HL-60/S4 (cell line): ENCODE measurements around the gene CISD3.

ENCODE experiments used
- in situ Hi-C: fragments of 300-500 bp; cut with MboI; formaldehyde crosslinking; loops from 2 replicates; pipeline ENCODE4 v1.14.3; 2022; ENCODE audit warnings: low sequenced_read_pairs

CISD3 gene

DNA sequence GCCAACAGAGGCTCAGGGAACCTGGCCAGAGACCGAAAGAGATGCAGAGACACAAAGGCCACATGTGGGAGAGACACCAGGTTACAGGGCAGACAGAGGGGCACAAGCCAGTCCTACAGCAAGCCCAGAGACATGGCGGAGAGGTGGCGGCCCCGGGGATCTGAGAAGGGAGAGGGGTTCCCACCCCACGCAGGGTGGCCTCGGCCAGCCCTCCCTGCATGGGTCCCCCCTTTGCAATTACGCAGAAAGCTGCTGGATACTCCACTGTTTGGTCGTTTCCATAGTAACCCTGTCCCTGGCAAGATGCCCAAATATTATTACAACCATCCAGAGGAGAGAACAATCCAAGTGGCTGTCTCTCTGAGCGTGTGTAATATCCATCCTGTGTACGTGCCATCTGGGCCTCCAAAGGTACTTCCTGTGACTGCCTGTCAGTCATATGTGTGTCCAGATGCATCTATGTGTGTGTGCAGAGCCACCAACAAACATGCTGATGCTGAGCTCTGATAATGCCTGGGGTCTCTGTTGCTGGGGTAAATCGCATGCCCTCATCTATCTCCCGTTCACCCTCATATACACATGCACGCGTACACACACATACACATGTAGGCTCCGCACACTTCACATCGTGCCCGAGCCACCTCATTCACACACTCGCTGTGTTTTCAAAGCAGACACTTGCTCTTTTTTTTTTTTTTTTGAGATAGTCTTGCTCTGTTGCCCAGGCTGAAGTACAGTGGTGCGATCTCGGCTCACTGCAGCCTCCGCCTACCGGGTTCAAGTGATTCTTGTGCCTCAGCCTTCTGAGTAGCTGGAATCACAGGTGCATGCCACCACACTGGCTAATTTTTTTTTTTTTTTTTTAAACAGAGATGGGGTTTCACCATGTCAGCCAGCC is 12.5 kb downstream of the CISD3 start:
- in situ Hi-C loops = no loop called here

DNA sequence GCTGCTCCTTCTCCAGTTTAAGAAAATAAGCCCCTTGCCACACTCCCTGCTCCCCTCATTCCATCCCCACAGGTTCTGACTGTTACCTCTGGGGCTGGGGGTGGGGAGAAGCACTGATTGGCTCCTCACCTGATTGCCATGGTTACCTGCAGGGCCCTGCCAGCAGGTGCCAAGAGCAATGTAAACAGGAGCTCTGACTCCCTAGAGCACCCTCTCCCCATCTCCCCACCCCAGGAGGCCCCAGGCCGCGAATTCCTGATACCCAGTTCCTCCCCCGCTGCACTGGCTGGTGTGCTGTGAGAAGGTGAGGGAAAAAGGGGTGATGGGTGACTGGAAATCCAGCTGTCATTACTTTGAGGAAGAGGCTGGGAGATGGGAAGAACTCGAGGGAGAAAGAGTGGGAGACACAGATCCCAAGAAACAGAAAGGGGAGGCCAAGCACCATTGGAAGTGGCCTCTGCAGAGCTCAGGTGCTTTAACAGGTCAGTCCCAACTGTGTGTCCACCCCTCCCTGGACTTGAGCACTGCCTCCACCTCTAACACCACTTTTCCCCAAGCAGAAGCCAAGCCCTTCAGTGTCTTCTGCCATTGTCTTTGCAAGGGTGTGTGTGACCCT is 13.5 kb downstream of the CISD3 start:
- in situ Hi-C loops = no loop called here

DNA sequence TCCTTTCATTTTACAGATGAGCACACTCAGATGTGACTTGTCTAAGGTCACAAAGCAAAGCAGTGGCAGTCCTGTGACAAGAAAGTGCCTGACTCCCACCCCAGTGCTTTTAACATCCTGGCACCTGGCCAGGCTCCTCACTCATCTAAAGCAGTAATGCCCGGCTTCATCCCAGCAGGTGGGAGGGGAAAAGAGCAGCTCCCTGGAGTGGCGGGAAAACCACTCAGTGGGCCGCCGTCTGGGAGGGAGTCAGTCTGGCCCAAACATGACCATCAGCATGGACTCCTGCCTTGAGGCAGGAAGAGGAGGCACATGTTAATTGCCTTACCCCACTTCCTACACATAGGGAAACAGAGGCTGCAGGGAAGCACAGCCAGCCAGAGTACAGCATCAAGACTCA is 15.4 kb downstream of the CISD3 start:
- in situ Hi-C loops = no loop called here

GRCh38 chr17:38746004-38746848 is 16.1 kb downstream of the CISD3 start:
- in situ Hi-C loops = no loop called here

- in situ Hi-C loops = no loop called here
These were observed 16.8 kb downstream of the CISD3 start for GRCh38 chr17:38746849-38747462.

DNA sequence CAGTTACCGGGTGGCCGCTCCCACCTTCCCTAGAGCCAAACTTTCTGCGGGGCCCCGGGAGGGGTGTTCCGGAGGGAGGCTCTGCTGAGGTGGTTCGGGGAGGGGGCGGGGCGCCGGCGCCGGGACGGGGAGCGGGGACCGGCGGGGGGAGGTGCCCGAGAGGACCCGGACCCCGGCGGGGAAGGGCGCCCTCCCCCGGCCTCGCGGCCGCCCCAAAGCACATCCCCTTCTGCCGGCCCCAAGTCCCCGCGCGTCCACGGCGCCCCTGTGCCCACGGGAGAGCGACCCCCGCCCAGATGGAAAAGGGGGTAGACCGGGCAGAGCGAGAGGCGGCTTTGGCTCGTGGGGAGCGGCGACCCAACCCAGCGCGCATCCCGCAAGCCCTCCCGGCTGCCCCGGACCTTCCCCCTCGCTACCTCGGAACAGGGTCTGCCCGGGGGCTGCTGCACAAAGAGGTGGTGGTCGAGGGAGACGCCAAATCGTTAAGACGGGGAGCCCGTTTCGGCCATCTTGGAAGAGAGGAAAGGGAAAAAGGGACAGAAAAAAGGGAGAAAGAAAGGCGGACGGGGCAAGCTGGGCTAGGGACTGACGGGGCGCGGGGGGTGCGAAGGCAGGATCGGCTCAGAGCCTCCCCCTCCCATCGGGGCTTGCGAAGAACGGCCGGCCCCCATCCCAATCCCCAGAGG is 17.5 kb downstream of the CISD3 start:
- in situ Hi-C loops = no loop called here

GRCh38 chr17:38748149-38748891 is 18.2 kb downstream of the CISD3 start, which contains the start of gene PCGF2:
PCGF2 (minus strand) TSS chr17:38748336; CDS start chr17:38740402, 7,934 bp downstream.
- in situ Hi-C loops = no loop called here

DNA sequence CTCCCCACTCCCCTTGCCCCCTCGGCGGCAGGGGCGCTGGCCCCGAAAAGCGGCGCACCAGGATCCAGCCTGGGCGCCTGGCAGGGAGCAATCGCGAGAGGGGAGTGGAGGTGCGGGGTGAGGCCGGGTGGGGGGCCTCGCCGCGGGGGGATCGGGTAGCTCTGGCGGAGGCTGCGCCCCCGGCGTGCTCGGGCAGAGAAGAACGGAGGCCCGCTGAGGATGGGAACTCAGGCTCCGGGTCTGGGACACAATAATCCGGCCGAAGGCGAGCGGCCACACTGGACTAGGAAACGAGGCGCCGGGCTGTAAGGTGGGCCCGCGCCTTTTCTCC is 18.7 kb downstream of the CISD3 start:
- in situ Hi-C loops = no loop called here

GRCh38 chr17:38749223-38750043 is 19.3 kb downstream of the CISD3 start:
- in situ Hi-C loops = no loop called here

- in situ Hi-C loops = no loop called here
These were observed 19.8 kb downstream of the CISD3 start for GRCh38 chr17:38750044-38750311.

GRCh38 chr17:38750312-38751121 is 20.4 kb downstream of the CISD3 start:
- in situ Hi-C loops = no loop called here

GRCh38 chr17:38751144-38751807 is 21.1 kb downstream of the CISD3 start:
- in situ Hi-C loops = no loop called here

GRCh38 chr17:38751808-38752307 is 21.7 kb downstream of the CISD3 start:
- in situ Hi-C loops = no loop called here

DNA sequence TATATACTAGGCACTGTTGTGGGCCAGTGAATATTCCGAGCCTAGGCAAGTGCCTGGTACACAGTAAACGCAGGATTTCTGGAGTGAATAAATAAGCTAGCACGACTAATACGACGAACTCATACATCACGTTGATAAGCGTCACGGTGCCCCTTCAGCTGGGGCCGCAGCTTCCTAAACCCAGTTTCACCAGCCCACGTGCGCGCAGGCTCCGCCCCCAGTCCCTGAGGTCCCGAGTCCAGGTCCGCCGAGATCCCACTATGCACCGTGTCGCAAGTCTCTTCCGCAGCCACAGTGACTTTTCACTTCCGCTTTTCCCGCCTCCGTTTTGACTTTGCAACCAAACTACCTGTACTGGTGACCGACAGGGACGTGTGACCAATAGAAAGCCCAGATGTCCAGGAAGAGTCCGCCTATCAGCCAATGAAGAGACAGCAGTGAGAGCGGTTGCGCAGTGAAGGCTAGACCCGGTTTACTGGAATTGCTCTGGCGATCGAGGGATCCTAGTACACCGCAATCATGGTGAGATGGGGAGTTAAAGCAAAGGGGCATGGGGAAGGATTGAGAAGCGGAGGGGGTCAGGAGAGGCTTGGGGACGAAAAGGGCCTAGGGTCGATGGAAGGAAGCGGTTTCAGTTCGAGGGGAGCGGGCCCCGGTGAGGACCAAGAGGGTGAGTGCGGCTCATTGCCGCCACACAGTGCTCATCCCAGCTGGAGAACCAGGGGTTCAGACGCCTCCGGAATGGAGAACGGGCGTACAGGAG is 22.3 kb downstream of the CISD3 start, which contains the start of gene PSMB3:
TSS of gene PSMB3 (plus strand) at position 434 of the 763 bp plus-strand sequence. CDS start at position 520, 86 bp downstream.
- in situ Hi-C loops = no loop called here

- in situ Hi-C loops = no loop called here
These were observed 22.9 kb downstream of the CISD3 start for GRCh38 chr17:38753071-38753506.

DNA sequence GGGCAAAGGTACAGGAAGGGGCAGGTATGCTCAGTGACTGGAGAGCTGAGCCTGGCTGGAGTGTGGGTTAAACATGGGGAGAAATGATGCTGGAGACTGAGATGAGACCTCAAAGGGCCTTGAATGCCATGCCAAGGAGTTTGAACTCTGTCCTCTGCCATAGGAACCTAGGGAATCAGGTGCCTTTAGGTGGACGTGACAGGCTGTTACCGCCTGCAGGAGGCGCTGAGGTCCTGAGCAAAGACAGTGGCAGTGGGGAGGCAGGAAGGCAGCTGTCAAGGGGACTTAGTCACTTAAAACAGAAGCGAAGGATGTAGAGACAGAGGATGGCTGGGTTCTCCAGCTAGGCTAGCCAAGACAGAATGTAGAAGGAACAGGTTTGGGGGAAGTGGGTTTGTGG is 31.5 kb downstream of the CISD3 start:
- in situ Hi-C loops = no loop called here

DNA sequence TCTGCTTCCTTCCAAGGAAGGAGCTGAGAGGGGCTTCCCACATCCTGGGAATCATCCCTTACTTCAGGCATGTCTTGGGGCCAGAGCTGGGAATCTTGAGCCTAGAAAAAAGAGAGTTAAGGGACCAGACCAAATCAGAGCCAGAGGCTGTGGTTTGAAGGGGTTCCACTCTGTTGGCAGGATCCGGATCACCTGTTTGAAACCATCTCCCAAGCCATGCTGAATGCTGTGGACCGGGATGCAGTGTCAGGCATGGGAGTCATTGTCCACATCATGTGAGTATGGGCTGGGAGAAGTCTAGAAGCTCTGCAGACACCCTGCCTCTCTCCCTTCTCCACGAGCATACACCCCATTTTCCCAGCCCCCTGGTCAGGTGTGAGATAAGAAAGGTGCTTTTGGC is 32.1 kb downstream of the CISD3 start:
- in situ Hi-C loops = no loop called here
